WERI-Rb-1 (cell line): ENCODE data around the gene CRYGN.

Source experiments
- DNase-seq: peaks from one replicate; pipeline ENCODE4 v3.0.0-alpha.2; 2020
- H3K27ac ChIP-seq: fragments of 250-450 bp; sonication (Bioruptor Pico); 2 replicates; pipeline ENCODE4 v1.5.1; 2020; ENCODE audit warnings: mild to moderate bottlenecking, moderate library complexity
- H3K27me3 ChIP-seq: fragments of 250-450 bp; sonication (Bioruptor Pico); 2 replicates; pipeline ENCODE4 v1.5.1; 2021; ENCODE audit warnings: mild to moderate bottlenecking, low read depth, moderate library complexity; ENCODE audit not compliant: insufficient read depth, severe bottlenecking
- H3K36me3 ChIP-seq: fragments of 250-450 bp; sonication (Bioruptor Pico); 2 replicates; pipeline ENCODE4 v1.5.1; 2020; ENCODE audit warnings: mild to moderate bottlenecking, moderate library complexity
- H3K4me3 ChIP-seq: 2 replicates; pipeline ENCODE4 v1.5.1; 2011; ENCODE audit warnings: low read depth, mild to moderate bottlenecking, control low read depth, low read length
- H3K9me3 ChIP-seq: fragments of 250-450 bp; sonication (Bioruptor Pico); 2 replicates; pipeline ENCODE4 v1.5.1; 2021; ENCODE audit warnings: mild to moderate bottlenecking, moderate library complexity; ENCODE audit not compliant: severe bottlenecking
- CTCF ChIP-seq: IDR thresholded peaks from 2 replicates; pipeline ENCODE4 v1.5.1; 2011; ENCODE audit warnings: low read depth, mild to moderate bottlenecking, control low read depth, inconsistent platforms, low read length

CRYGN gene

GRCh38 chr7:151406886-151407583 is 32.9 kb downstream of the CRYGN start:
- DNase-seq: no peak
- H3K27me3 ChIP-seq: peaks cover 12% of the 10 kb centered on the region
- H3K36me3 ChIP-seq: no peaks in the 10 kb centered on the region
- no peak overlapping the region for H3K4me3 ChIP-seq
- no peak overlapping the region for H3K27ac ChIP-seq
- TF ChIP-seq CTCF: no peak
- H3K9me3 ChIP-seq: no peaks in the 10 kb centered on the region

DNA sequence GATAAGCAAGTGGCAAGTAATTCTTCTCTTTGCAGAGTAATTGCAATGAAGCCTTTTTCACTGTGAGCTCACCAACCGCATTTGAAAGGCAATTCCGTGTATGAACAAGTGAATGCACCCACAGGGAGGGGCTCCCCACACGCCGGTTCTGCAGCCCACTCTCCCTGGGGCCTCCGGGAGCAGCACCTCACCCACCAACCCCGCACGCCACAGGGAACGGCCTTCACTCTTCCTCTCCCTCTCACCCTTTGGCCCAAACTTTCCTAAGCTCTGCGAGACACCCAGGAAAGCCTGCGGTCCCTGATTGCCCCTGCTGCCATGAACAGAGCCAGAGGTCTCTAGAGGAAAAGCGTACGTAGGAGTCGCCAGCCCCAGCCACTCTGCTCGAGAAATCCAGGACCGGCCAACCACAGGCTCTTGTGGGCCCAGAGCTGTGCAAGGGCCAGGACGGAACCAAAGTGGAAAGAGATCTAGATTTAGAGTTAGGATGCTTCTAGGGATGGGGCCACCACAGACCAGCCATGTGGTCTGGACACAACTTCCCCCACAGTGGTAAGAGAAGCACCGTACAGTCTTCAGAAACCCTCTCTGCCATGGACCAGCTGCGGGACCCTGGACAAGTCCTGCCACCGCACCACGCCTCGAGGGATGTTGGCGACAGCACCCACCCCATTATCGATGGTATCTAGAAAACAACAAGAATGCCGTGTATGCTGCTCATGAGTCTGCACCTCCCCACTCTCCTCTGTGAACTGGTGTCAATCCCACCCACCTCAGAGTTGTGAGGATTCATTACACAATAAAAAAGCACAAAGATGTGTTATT is 33.7 kb downstream of the CRYGN start:
- H3K27me3 ChIP-seq: peaks cover 12% of the 10 kb centered on the region
- DNase-seq: no peak

GRCh38 chr7:151405588-151405987 is 34.4 kb downstream of the CRYGN start:
- Histone ChIP-seq H3K9me3 (no peaks in the 10 kb centered on the region), H3K36me3 (no peaks in the 10 kb centered on the region), H3K27ac (no peak overlapping the region), H3K4me3 (no peak overlapping the region), H3K27me3 (peaks cover 12% of the 10 kb centered on the region)
- TF ChIP-seq CTCF: no peak
- no peak for DNase-seq

More for the DNA sequence above, 33.7 kb downstream of the CRYGN start:
- Histone ChIP-seq H3K9me3 (no peaks in the 10 kb centered on the region), H3K36me3 (no peaks in the 10 kb centered on the region), H3K27ac (no peak overlapping the region), H3K4me3 (no peak overlapping the region)
- TF ChIP-seq CTCF: no peak

GRCh38 chr7:151405056-151405455 is 34.9 kb downstream of the CRYGN start:
- H3K36me3 ChIP-seq: no peaks in the 10 kb centered on the region
- H3K9me3 ChIP-seq: no peaks in the 10 kb centered on the region
- no peak overlapping the region for H3K4me3 ChIP-seq
- no peak overlapping the region for H3K27ac ChIP-seq
- TF ChIP-seq CTCF: no peak
- no peak for DNase-seq
- H3K27me3 ChIP-seq: peaks cover 12% of the 10 kb centered on the region

DNA sequence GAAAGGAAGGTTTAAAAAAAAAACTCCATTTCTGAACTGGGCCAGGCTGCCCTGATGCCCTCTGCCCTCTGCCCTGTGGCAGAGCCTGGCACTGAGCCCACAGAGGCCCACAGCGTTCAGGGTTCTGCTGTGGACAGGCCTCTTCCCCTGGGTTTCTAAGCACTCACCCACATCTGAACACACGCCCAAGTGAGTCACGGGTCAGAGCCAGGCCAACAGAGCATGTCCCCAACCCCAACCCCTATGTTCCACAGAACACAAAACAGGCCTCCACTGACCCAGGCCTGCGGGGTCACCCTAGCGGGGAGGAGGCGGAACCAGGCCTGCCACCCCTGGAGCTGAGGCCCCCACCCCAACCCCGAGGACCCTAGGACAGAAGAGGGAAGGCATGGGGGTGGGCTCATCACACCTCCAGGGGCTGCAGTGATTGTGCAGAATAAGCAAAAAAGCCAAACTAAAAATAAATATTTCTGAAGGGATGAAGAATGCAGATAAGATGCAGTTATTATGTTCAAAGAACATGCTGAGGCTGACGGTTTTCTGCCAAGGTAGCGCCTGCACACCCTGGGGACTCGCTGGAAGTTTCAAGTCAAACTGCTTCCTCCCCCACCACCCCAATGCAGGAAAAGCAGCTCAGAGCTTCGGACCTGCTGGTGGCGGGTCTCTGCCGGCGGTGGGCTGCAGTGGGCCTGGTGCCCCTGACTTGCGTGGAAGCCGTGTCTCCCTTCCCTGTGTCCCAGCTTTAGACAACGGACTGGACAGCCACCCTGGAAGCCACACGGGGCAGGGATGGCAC is 35.5 kb downstream of the CRYGN start:
- no peak for TF ChIP-seq CTCF
- no peak for DNase-seq
- Histone ChIP-seq H3K27ac (no peak overlapping the region), H3K36me3 (no peaks in the 10 kb centered on the region), H3K4me3 (no peak overlapping the region), H3K27me3 (peaks cover 9% of the 10 kb centered on the region), H3K9me3 (no peaks in the 10 kb centered on the region)
